Kidney (tissue), 14 donors: ENCODE results near the gene RPTOR. TPM values are rescaled to one million over a fixed set of nuclear protein-coding genes. Genes with fewer than 3 reads are reported as not detected.

ENCODE experiments used
- DNase-seq, 5 donors: peaks; one replicate each; pipeline ENCODE4 v3.0.0-alpha.2; 2013 to 2020
- FAIRE-seq: peaks from 2 replicates; lab custom pipeline; 2012; peaks lifted over from hg19 to GRCh38; lab: Jason Lieb, UNC
- H3K27ac ChIP-seq, 2 donors: one replicate each; pipeline ENCODE4 v1.7.0; 2013; ENCODE audit warnings: low read depth in 2 of 2, low read length in 2 of 2, inconsistent platforms in 1 of 2
- H3K27me3 ChIP-seq: one replicate; pipeline ENCODE4 v1.7.1; 2013; ENCODE audit warnings: low read length, inconsistent platforms; ENCODE audit not compliant: control insufficient read depth, insufficient read depth
- H3K36me3 ChIP-seq, 3 donors: one replicate each; pipeline versions ENCODE4 v1.7.0 to v1.7.1; 2013; ENCODE audit warnings: low read length in 3 of 3, control low read depth in 1 of 3, inconsistent platforms in 1 of 3; ENCODE audit not compliant: insufficient read depth in 3 of 3, control insufficient read depth in 2 of 3
- H3K4me1 ChIP-seq, 3 donors: one replicate each; pipeline versions ENCODE4 v1.7.0 to v1.7.1; 2013; ENCODE audit warnings: low read length in 3 of 3, inconsistent platforms in 1 of 3, low read depth in 1 of 3; ENCODE audit not compliant: control insufficient read depth in 2 of 3, insufficient read depth in 2 of 3
- H3K4me3 ChIP-seq, 3 donors: one replicate each; pipeline versions ENCODE4 v1.7.0 to v1.8.1; 2013; ENCODE audit warnings: low read length in 3 of 3, control low read depth in 1 of 3, inconsistent platforms in 1 of 3
- H3K9ac ChIP-seq, 3 donors: one replicate each; pipeline versions ENCODE4 v1.7.0 to v1.7.1; 2013; ENCODE audit warnings: low read length in 3 of 3, control low read depth in 1 of 3, inconsistent platforms in 1 of 3
- H3K9me3 ChIP-seq, 3 donors: one replicate each; pipeline versions ENCODE4 v1.7.0 to v1.7.1; 2013; ENCODE audit warnings: low read length in 3 of 3, control low read depth in 1 of 3, inconsistent platforms in 1 of 3; ENCODE audit not compliant: control insufficient read depth in 2 of 3, insufficient read depth in 1 of 3
- CTCF ChIP-seq: IDR thresholded peaks from 3 replicates; pipeline ENCODE4 v1.5.1; 2012; ENCODE audit warnings: mild to moderate bottlenecking, moderate library complexity, borderline replicate concordance; ENCODE audit not compliant: insufficient read depth; ENCODE audit errors: extremely low read depth
- intact Hi-C: fragments of 100-400 bp; cut with DNase I; formaldehyde crosslinking; loops from one replicate; pipeline ENCODE4 v1.11.1; 2022
- polyA plus RNA-seq: library from polyadenylated mRNA; stranded (reverse); fragments of 350-450 nt; fragmentation: Illumina TruSeq; extraction: RNeasy Lipid Tissue Mini Kit (QIAGEN cat#74804); gene quantifications from one replicate; pipeline ENCODE4 v1.2.3, GENCODE V29; 2014; ENCODE audit warnings: low read depth, low replicate concordance; ENCODE audit not compliant: insufficient read depth
- total RNA-seq: library from RNA; stranded (reverse); fragmentation: NEBNext Ultra II Directional; extraction: Animal tissue kit (Norgen Biotek cat#: 25700); gene quantifications from one replicate; pipeline ENCODE4 v1.2.1, GENCODE V29; 2021
- donor health status: control.
- donor health status: control.
- donor health status: control.
- donor health status: control.
- donor health status: control.
- donor health status: DM: yes; HTN: yes; CAD: no.
- donor health status: Normal renal cell carcinoma (clear cell type).

RPTOR gene
- total and polyA plus RNA-seq, 2 donors from 2014 or later = 5.5 to 37.6 TPM

GRCh38 chr17:80848449-80849102 lies 303.9 kb downstream of the RPTOR start:
- no peaks in the 10 kb centered on the region for H3K4me1 ChIP-seq
- no peaks in the 10 kb centered on the region for H3K9me3 ChIP-seq
- no peaks in the 10 kb centered on the region for H3K27me3 ChIP-seq
- intact Hi-C loops = no loop called here
- peaks cover 0 to 3% (median 0%) of the 10 kb centered on the region in 3 donors for H3K36me3 ChIP-seq
- no peak overlapping the region for H3K4me3 ChIP-seq
- no peak overlapping the region for H3K9ac ChIP-seq
- DNase-seq (no peak), FAIRE-seq (no peak)
- TF ChIP-seq CTCF = no peak
- no peak overlapping the region for H3K27ac ChIP-seq

DNA sequence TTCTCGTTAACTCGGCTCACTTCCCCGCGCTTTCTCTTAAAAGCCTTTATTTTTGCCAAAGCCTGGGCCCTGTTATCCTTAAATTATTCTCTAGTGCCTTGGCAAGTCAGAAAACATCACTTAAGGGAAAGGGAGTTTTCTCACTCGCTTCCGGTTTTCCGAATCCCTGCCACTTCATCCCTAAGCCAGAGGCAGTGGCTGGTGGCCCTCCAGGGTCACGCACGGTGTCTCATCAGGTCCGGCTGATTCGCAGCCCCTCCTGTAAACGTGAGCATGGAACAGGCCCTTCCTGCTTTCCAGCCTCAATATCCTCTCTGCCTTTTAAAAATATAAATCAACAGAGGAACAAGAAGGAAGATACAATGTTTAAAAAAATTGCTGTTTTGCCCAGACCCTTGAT lies 304.5 kb downstream of the RPTOR start:
- DNase-seq (peak in 1 of 5 donors; percentile 26), FAIRE-seq (no peak)
- peaks cover 0 to 3% (median 0%) of the 10 kb centered on the region in 3 donors for H3K36me3 ChIP-seq
- intact Hi-C loops = no loop called here
- no peaks in the 10 kb centered on the region for H3K4me1 ChIP-seq
- TF ChIP-seq CTCF = no peak
- H3K9me3 ChIP-seq = no peaks in the 10 kb centered on the region
- H3K27ac ChIP-seq = no peak overlapping the region
- no peaks in the 10 kb centered on the region for H3K27me3 ChIP-seq
- H3K9ac ChIP-seq = no peak overlapping the region
- no peak overlapping the region for H3K4me3 ChIP-seq

DNA sequence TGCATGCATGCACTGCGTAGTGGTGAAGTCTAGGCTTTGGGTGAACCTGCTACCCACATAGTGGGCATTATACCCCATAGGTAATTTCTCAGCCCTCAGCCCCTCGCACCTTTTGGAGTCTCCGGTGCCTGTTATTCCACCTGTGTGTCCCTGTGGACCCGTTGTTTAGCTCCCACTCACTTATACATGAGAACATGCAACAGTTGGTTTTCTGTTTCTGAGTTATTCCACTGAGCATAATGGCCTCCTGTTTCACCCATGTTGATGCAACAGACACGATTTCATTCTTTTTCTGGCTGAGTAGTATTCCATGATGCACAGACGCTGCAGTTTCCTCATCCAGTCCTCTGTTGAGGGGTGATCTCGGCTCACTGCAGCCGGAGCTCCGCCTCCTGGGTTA lies 305.5 kb downstream of the RPTOR start:
- no peak for DNase-seq
- FAIRE-seq = no peak

More for the DNA sequence above, 305.5 kb downstream of the RPTOR start:
- Histone ChIP-seq H3K9ac (no peak overlapping the region), H3K4me1 (no peaks in the 10 kb centered on the region), H3K4me3 (no peak overlapping the region), H3K27me3 (no peaks in the 10 kb centered on the region), H3K36me3 (peaks cover 0 to 3% (median 0%) of the 10 kb centered on the region in 3 donors), H3K9me3 (no peaks in the 10 kb centered on the region), H3K27ac (no peak overlapping the region)
- no peak for TF ChIP-seq CTCF
- intact Hi-C loops = no loop called here
